Measurements from ENCODE around the gene ZNF808. TPM values are rescaled to one million over a fixed set of nuclear protein-coding genes. Genes with fewer than 3 reads are reported as not detected.
"Not testable (repeated sequence)": the region's sequence is repeated elsewhere in the genome, so short reads cannot be mapped to it uniquely, and the experiment has no call there.

The ZNF808 gene
- total RNA-seq, 4 donors from 2014 or later, result 11.3 to 18.7 (median 14.2) TPM

GRCh38 chr19:52492994-52493470 is 34.4 kb upstream of the ZNF808 start:
- no peak for DNase-seq (ENCODE audit: extremely low spot score)
- Histone ChIP-seq H3K4me3 (peak overlapping the region; percentile 34 to 48 (median 46)), H3K27me3 (no peaks in the 10 kb centered on the region), H3K36me3 (peaks cover 0 to 8% (median 2%) of the 10 kb centered on the region in 4 donors), H3K27ac (replicated peaks in 1 of 4) (no peak overlapping the region), H3K9me3 (peaks cover 0 to 66% (median 25%) of the 10 kb centered on the region in 4 donors), H3K4me1 (peaks cover 0 to 15% (median 0%) of the 10 kb centered on the region in 4 donors)
- no peak for TF ChIP-seq POLR2A (IDR thresholded peaks at IDR 0.05; ENCODE audit: low read depth)
- no peak for TF ChIP-seq EP300 (IDR thresholded peaks at IDR 0.05)
- TF ChIP-seq CTCF (IDR thresholded peaks at IDR 0.05), result peak; percentile 24 to 43 (median 37)
- 7% methylated on average over 19 of the region's 28 CpGs for WGBS
- intact Hi-C loops (cut with DNase I), result no loop called here

GRCh38 chr19:52494518-52494917 is 33.0 kb upstream of the ZNF808 start:
- intact Hi-C loops (cut with DNase I), result no loop called here
- H3K27me3 ChIP-seq, result no peaks in the 10 kb centered on the region
- H3K4me1 ChIP-seq, result peaks cover 0 to 15% (median 0%) of the 10 kb centered on the region in 4 donors
- peaks cover 0 to 14% (median 2%) of the 10 kb centered on the region in 4 donors for H3K36me3 ChIP-seq
- DNase-seq (ENCODE audit: extremely low spot score), result no peak
- TF ChIP-seq EP300 (IDR thresholded peaks at IDR 0.05) (no peak), POLR2A (IDR thresholded peaks at IDR 0.05; ENCODE audit: low read depth) (no peak), CTCF (IDR thresholded peaks at IDR 0.05) (no peak)
- no peak overlapping the region for H3K4me3 ChIP-seq
- H3K9me3 ChIP-seq, result peaks cover 0 to 54% (median 16%) of the 10 kb centered on the region in 4 donors
- 95% methylated on average over 3 of the region's 3 CpGs for WGBS
- H3K27ac ChIP-seq (replicated peaks in 1 of 4), result no peak overlapping the region

- peaks cover 12 to 34% (median 23%) of the 10 kb centered on the region in 4 donors for H3K36me3 ChIP-seq
- intact Hi-C loops (cut with DNase I), result no loop called here
- no peaks in the 10 kb centered on the region for H3K4me1 ChIP-seq
- WGBS, result 99% methylated on average over 8 of the region's 8 CpGs
- no peak overlapping the region for H3K4me3 ChIP-seq
- peaks cover 0 to 36% (median 9%) of the 10 kb centered on the region in 4 donors for H3K9me3 ChIP-seq
- H3K27me3 ChIP-seq, result no peaks in the 10 kb centered on the region
- H3K27ac ChIP-seq (replicated peaks in 1 of 4), result no peak overlapping the region
- TF ChIP-seq EP300 (IDR thresholded peaks at IDR 0.05), result no peak
- no peak for TF ChIP-seq POLR2AphosphoS5 (IDR thresholded peaks at IDR 0.05)
- TF ChIP-seq CTCF (IDR thresholded peaks at IDR 0.05), result no peak
- no peak for TF ChIP-seq POLR2A (IDR thresholded peaks at IDR 0.05; ENCODE audit: low read depth)
- DNase-seq (ENCODE audit: extremely low spot score), result no peak
Measured at GRCh38 chr19:52498571-52498970, 28.9 kb upstream of the ZNF808 start.

GRCh38 chr19:52500474-52500873 is 27.0 kb upstream of the ZNF808 start:
- DNase-seq (ENCODE audit: extremely low spot score); H3K4me3 ChIP-seq; H3K27ac ChIP-seq (replicated peaks in 1 of 4); H3K27me3 ChIP-seq; intact Hi-C loops (cut with DNase I); H3K4me1 ChIP-seq: not testable (repeated sequence)
- Histone ChIP-seq H3K36me3 (peaks cover 23 to 53% (median 35%) of the 10 kb centered on the region in 4 donors), H3K9me3 (peaks cover 0 to 37% (median 6%) of the 10 kb centered on the region in 4 donors)
- 35% methylated on average over 3 of the region's 3 CpGs for WGBS

- peaks cover 0 to 35% (median 5%) of the 10 kb centered on the region in 4 donors for H3K9me3 ChIP-seq
- H3K27me3 ChIP-seq; H3K4me1 ChIP-seq; H3K4me3 ChIP-seq; DNase-seq (ENCODE audit: extremely low spot score); intact Hi-C loops (cut with DNase I); H3K27ac ChIP-seq (replicated peaks in 1 of 4): not testable (repeated sequence)
- peaks cover 23 to 58% (median 40%) of the 10 kb centered on the region in 4 donors for H3K36me3 ChIP-seq
- WGBS, result 88% methylated on average over 12 of the region's 12 CpGs
Measured at GRCh38 chr19:52500991-52501390, 26.5 kb upstream of the ZNF808 start.

- peaks cover 0 to 31% (median 2%) of the 10 kb centered on the region in 4 donors for H3K9me3 ChIP-seq
- intact Hi-C loops (cut with DNase I), result no loop called here
- 96% methylated on average over 5 of the region's 5 CpGs for WGBS
- H3K4me1 ChIP-seq, result no peaks in the 10 kb centered on the region
- TF ChIP-seq EP300 (IDR thresholded peaks at IDR 0.05) (no peak), POLR2AphosphoS5 (IDR thresholded peaks at IDR 0.05) (no peak), POLR2A (IDR thresholded peaks at IDR 0.05; ENCODE audit: low read depth) (no peak), CTCF (IDR thresholded peaks at IDR 0.05) (no peak)
- no peaks in the 10 kb centered on the region for H3K27me3 ChIP-seq
- no peak for DNase-seq (ENCODE audit: extremely low spot score)
- H3K27ac ChIP-seq (replicated peaks in 1 of 4), result no peak overlapping the region
- no peak overlapping the region for H3K4me3 ChIP-seq
- H3K36me3 ChIP-seq, result peaks cover 29 to 86% (median 61%) of the 10 kb centered on the region in 4 donors
Measured at GRCh38 chr19:52507266-52507665, 20.2 kb upstream of the ZNF808 start.

Data from esophagus muscularis mucosa (tissue), 4 donors.